HCT116 (cell line): ENCODE results near the gene ARMC3. TPM values are rescaled to one million over a fixed set of nuclear protein-coding genes. Genes with fewer than 3 reads are reported as not detected.
A peak's percentile ranks its signal among the peaks of the same experiment; 100 is the strongest.

Experiments
- ATAC-seq: fragments of 200-7000 bp; cut with Tn5 transposase; 2 replicates; pipeline ENCODE4 v1.9.1; 2020; ENCODE audit warnings: mild to moderate bottlenecking, moderate library complexity
- BruUV-seq: library from RNA; stranded (reverse); fragments of 400-500 nt; replicated peaks from 2 replicates; lab custom pipeline; 2021; lab: Mats Ljungman, UMichigan
- CTCF ChIA-PET: fragments of 300-600 bp; sonication (Branson Sonifier 250); formaldehyde crosslinking; loops from one replicate; lab custom pipeline; 2021; ENCODE audit warnings: antibody characterized with exemption; lab: Charles Lee
- POLR2A ChIA-PET: fragments of 300-600, 350-600 bp; sonication (Branson Sonifier 250); formaldehyde crosslinking; loops from one replicate; lab custom pipeline; 2021; ENCODE audit warnings: antibody characterized with exemption; lab: Charles Lee
- RAD21 ChIA-PET, 2 experiments: fragments of 300-600 bp; sonication (Branson Sonifier 250); formaldehyde crosslinking; loops; one replicate each; lab custom pipeline; 2023; ENCODE audit warnings: low total read pairs in 2 of 2; ENCODE audit not compliant: uncharacterized antibody in 2 of 2, unreplicated experiment in 2 of 2, low non-redundant PET in 1 of 2; lab: Charles Lee
- DNase-seq: peaks from one replicate; pipeline ENCODE4 v3.0.0-alpha.2; 2010; ENCODE audit warnings: low read depth, low spot score
- H2AFZ ChIP-seq: fragments of 200-600 bp; shearing (Covaris generic), sonication (generic); 2 replicates; pipeline ENCODE4 v1.6.1; 2017; ENCODE audit warnings: low read depth, mixed run types, mixed read lengths, antibody characterized with exemption, low read length; ENCODE audit not compliant: poor library complexity, severe bottlenecking
- H3K27ac ChIP-seq: 2 replicates; pipeline ENCODE4 v1.5.1; 2012; ENCODE audit warnings: low read depth, low read length
- H3K27me3 ChIP-seq: fragments of 200-600 bp; sonication (generic); 2 replicates; pipeline ENCODE4 v1.6.1; 2016; ENCODE audit warnings: mixed run types, low read length, mixed read lengths; ENCODE audit not compliant: insufficient read depth
- H3K36me3 ChIP-seq, 2 experiments: fragments of 200-500 bp in 1 of 2; fragments of 200-600 bp in 1 of 2; sonication (Bioruptor generic) in 1 of 2; sonication (generic) in 1 of 2; 2 replicates each; pipeline versions ENCODE4 v1.5.1 to v1.6.1; 2014 to 2016; ENCODE audit warnings: low read length in 2 of 2, inconsistent platforms in 1 of 2, mixed read lengths in 1 of 2, mixed run types in 1 of 2; ENCODE audit not compliant: insufficient read depth in 2 of 2, control insufficient read depth in 1 of 2
- H3K4me1 ChIP-seq, 2 experiments: fragments of 200-600 bp in 1 of 2; sonication (generic) in 1 of 2; 2 replicates each; pipeline versions ENCODE4 v1.5.1 to v1.6.1; 2012 to 2017; ENCODE audit warnings: low read length in 2 of 2, inconsistent platforms in 1 of 2, mild to moderate bottlenecking in 1 of 2, mixed read lengths in 1 of 2, mixed run types in 1 of 2, moderate library complexity in 1 of 2; ENCODE audit not compliant: insufficient read depth in 2 of 2, control insufficient read depth in 1 of 2
- H3K4me2 ChIP-seq: fragments of 200-600 bp; sonication (generic); 2 replicates; pipeline ENCODE4 v1.6.1; 2017; ENCODE audit warnings: mixed run types, low read length, mixed read lengths
- H3K4me3 ChIP-seq, 2 experiments: fragments of 200-600 bp in 1 of 2; sonication (generic) in 1 of 2; replicated peaks in 1 of 2; 2 replicates each; pipeline ENCODE4 v1.5.1; 2011 to 2016; ENCODE audit warnings: low read length in 2 of 2, control low read depth in 1 of 2, low read depth in 1 of 2, mild to moderate bottlenecking in 1 of 2, mixed read lengths in 1 of 2, mixed run types in 1 of 2
- H3K79me2 ChIP-seq: fragments of 200-600 bp; sonication (generic); 2 replicates; pipeline ENCODE4 v1.6.1; 2017; ENCODE audit warnings: mild to moderate bottlenecking, mixed run types, low read length, moderate library complexity, mixed read lengths; ENCODE audit not compliant: insufficient read depth
- H3K9ac ChIP-seq: fragments of 200-600 bp; sonication (generic); 2 replicates; pipeline ENCODE4 v1.6.1; 2016; ENCODE audit warnings: low read length, mixed read lengths
- H3K9me2 ChIP-seq: fragments of 200-600 bp; sonication (generic), shearing (Covaris generic); 2 replicates; pipeline ENCODE4 v1.6.1; 2017; ENCODE audit warnings: mixed run types, mild to moderate bottlenecking, moderate library complexity; ENCODE audit not compliant: insufficient read depth
- H3K9me3 ChIP-seq, 2 experiments: fragments of 200-500 bp in 1 of 2; fragments of 200-600 bp in 1 of 2; sonication (Bioruptor generic) in 1 of 2; sonication (generic) in 1 of 2; 2 replicates each; pipeline ENCODE4 v1.6.1; 2014 to 2017; ENCODE audit warnings: low read length in 2 of 2, mixed read lengths in 2 of 2, inconsistent platforms in 1 of 2, low read depth in 1 of 2, mild to moderate bottlenecking in 1 of 2, mixed run types in 1 of 2, moderate library complexity in 1 of 2; ENCODE audit not compliant: control insufficient read depth in 1 of 2, insufficient read depth in 1 of 2
- H4K20me1 ChIP-seq: fragments of 200-600 bp; sonication (generic), shearing (Covaris generic); 2 replicates; pipeline ENCODE4 v1.6.1; 2017; ENCODE audit warnings: mixed run types, mild to moderate bottlenecking, moderate library complexity; ENCODE audit not compliant: insufficient read depth
- ATF3 ChIP-seq: IDR thresholded peaks from 2 replicates; pipeline ENCODE4 v1.6.1; 2012
- CBX3 ChIP-seq: IDR thresholded peaks from 2 replicates; pipeline ENCODE4 v1.6.1; 2012; ENCODE audit warnings: low read depth
- CTCF ChIP-seq, 3 experiments: fragments of 200-600 bp in 1 of 3; sonication (generic) in 1 of 3; IDR thresholded peaks in 2 of 3; conservative IDR thresholded peaks in 1 of 3; 2 replicates each; pipeline ENCODE4 v1.5.1; 2012 to 2017; ENCODE audit warnings: low read depth in 2 of 3, low read length in 2 of 3, antibody characterized with exemption in 1 of 3, borderline replicate concordance in 1 of 3, control low read depth in 1 of 3, mild to moderate bottlenecking in 1 of 3, mixed read lengths in 1 of 3, mixed run types in 1 of 3, moderate library complexity in 1 of 3; ENCODE audit not compliant: insufficient read depth in 1 of 3
- EGR1 ChIP-seq: IDR thresholded peaks from 2 replicates; pipeline ENCODE4 v1.6.1; 2012; ENCODE audit warnings: low read depth
- EZH2 ChIP-seq: fragments of 200-600 bp; sonication (generic); IDR thresholded peaks from 2 replicates; pipeline ENCODE4 v1.6.1; 2017; ENCODE audit warnings: antibody characterized with exemption, mixed run types
- EZH2phosphoT487 ChIP-seq: fragments of 200-600 bp; IDR thresholded peaks from 2 replicates; pipeline ENCODE4 v1.6.1; 2018; ENCODE audit warnings: antibody characterized with exemption, borderline replicate concordance
- FOSL1 ChIP-seq: IDR thresholded peaks from 2 replicates; pipeline ENCODE4 v1.6.1; 2012; ENCODE audit warnings: low read depth
- JUND ChIP-seq: IDR thresholded peaks from 2 replicates; pipeline ENCODE4 v1.6.1; 2012
- MAX ChIP-seq: IDR thresholded peaks from 2 replicates; pipeline ENCODE4 v1.6.1; 2012
- POLR2A ChIP-seq: IDR thresholded peaks from 2 replicates; pipeline ENCODE4 v1.7.0; 2011; ENCODE audit warnings: borderline replicate concordance; ENCODE audit not compliant: insufficient read depth, insufficient read length; ENCODE audit errors: extremely low read depth
- POLR2AphosphoS5 ChIP-seq: IDR thresholded peaks from 2 replicates; pipeline ENCODE4 v1.6.1; 2011; ENCODE audit warnings: mild to moderate bottlenecking, low read depth, low read length, moderate library complexity
- RAD21 ChIP-seq: IDR thresholded peaks from 2 replicates; pipeline ENCODE4 v1.6.1; 2012; ENCODE audit warnings: low read depth, mild to moderate bottlenecking
- REST ChIP-seq: IDR thresholded peaks from 2 replicates; pipeline ENCODE4 v1.6.1; 2012; ENCODE audit warnings: low read depth
- SIN3A ChIP-seq: IDR thresholded peaks from 2 replicates; pipeline ENCODE4 v1.6.1; 2012; ENCODE audit warnings: low read depth
- SRF ChIP-seq: IDR thresholded peaks from 2 replicates; pipeline ENCODE4 v1.6.1; 2012; ENCODE audit warnings: low read depth
- YY1 ChIP-seq: IDR thresholded peaks from 2 replicates; pipeline ENCODE4 v1.6.1; 2011; ENCODE audit warnings: low read length, low read depth, moderate library complexity, mild to moderate bottlenecking; ENCODE audit not compliant: insufficient replicate concordance; ENCODE audit errors: extremely low read depth
- ZBTB33 ChIP-seq: IDR thresholded peaks from 2 replicates; pipeline ENCODE4 v1.6.1; 2011; ENCODE audit warnings: mild to moderate bottlenecking, low read length, moderate library complexity; ENCODE audit not compliant: insufficient replicate concordance; ENCODE audit errors: extremely low read depth
- ZNF274 ChIP-seq: fragments of 200-500 bp; sonication (Bioruptor generic); IDR thresholded peaks from 2 replicates; pipeline ENCODE4 v1.6.1; 2014; ENCODE audit warnings: mild to moderate bottlenecking, low read depth, low read length, inconsistent platforms
- intact Hi-C: fragments of 100-400 bp; cut with micrococcal nuclease; formaldehyde crosslinking; loops from 2 replicates; pipeline ENCODE4 v1.10.0; 2022
- total RNA-seq: library from RNA; stranded (reverse); gene quantifications from one replicate; pipeline ENCODE4 v1.2.1, GENCODE V29; 2021; ENCODE audit not compliant: unreplicated experiment

ARMC3 gene
- total RNA-seq, 1 experiment from 2014 or later = 2.6 TPM

GRCh38 chr10:23053036-23053435 is 125.2 kb downstream of the ARMC3 start:
- ChIA-PET CTCF (no interaction called here), RAD21 (no interaction called here), POLR2A (no interaction called here)
- Histone ChIP-seq H3K9me3 (no peaks in the 10 kb centered on the region), H4K20me1 (no peaks in the 10 kb centered on the region), H3K9ac (no peak overlapping the region), H3K27ac (no peak overlapping the region), H3K4me2 (peak overlapping the region; percentile 35), H3K36me3 (no peaks in the 10 kb centered on the region), H3K27me3 (no peaks in the 10 kb centered on the region), H3K4me1 (peaks cover 5 to 15% of the 10 kb centered on the region in 2 experiments)
- intact Hi-C loops = no loop called here
- TF ChIP-seq ZNF274 = no peak
- TF ChIP-seq EZH2phosphoT487 = no peak
- no peak for TF ChIP-seq YY1
- no peak for TF ChIP-seq CBX3
- TF ChIP-seq POLR2AphosphoS5 = no peak
- no peak for TF ChIP-seq ATF3
- no peak for TF ChIP-seq SRF
- TF ChIP-seq MAX = no peak
- no peak for TF ChIP-seq EZH2
- no peak for TF ChIP-seq REST
- no peak for TF ChIP-seq CTCF (IDR thresholded peaks at IDR 0.05 in 2 of 3, conservative IDR thresholded peaks at IDR 0.05 in 1 of 3; ENCODE audit: borderline replicate concordance in 1 of 3, insufficient read depth in 1 of 3, low read depth in 2 of 3, low read length in 2 of 3)
- no peak for TF ChIP-seq JUND
- no peak for TF ChIP-seq FOSL1
- TF ChIP-seq POLR2A = no peak
- TF ChIP-seq SIN3A = no peak
- TF ChIP-seq EGR1 = no peak
- no peak for TF ChIP-seq RAD21
- TF ChIP-seq ZBTB33 = no peak
- TF ChIP-seq, all 23 proteins: peak for 0
- no TSS peak for BruUV-seq
- no peak for ATAC-seq
- no peak overlapping the region for H3K4me3 ChIP-seq
- H3K79me2 ChIP-seq = no peaks in the 10 kb centered on the region
- peaks cover 4% of the 10 kb centered on the region; the same call in 1 of the 2 replicates for H3K9me2 ChIP-seq
- peak overlapping the region; percentile 73 for H2AFZ ChIP-seq
- DNase-seq = no peak
